ENCODE data around the gene CECR2. TPM values are rescaled to one million over a fixed set of nuclear protein-coding genes. Genes with fewer than 3 reads are reported as not detected.

The CECR2 gene
- 37.6 and 40.5 TPM in 2 replicates for total RNA-seq
- long read RNA-seq, partial matches to known transcripts = 0 of 3 reads
- long read RNA-seq, other reads (novel, unspliced or antisense) = 3 of 3 reads

GRCh38 chr22:17369439-17370025 is at the start of gene CECR2:
Gene CECR2, plus strand, starts transcription at chr22:17369460. Its CDS starts 324 bp downstream, at chr22:17369784.
- Mint-ChIP-seq H3K4me1 (ENCODE audit: low read depth) (peaks cover 21% of the 10 kb centered on the region), H3K27me3 (peaks cover 2% of the 10 kb centered on the region), H3K36me3 (ENCODE audit: insufficient read depth) (no peaks in the 10 kb centered on the region), H3K4me3 (ENCODE audit: low read depth) (peak within 1 kb of the TSS; percentile 90), H3K27ac (peak within 1 kb of the TSS; percentile 98), H3K9me3 (ENCODE audit: low read depth) (no peaks in the 10 kb centered on the region)
- TF ChIP-seq, protein P1, sequence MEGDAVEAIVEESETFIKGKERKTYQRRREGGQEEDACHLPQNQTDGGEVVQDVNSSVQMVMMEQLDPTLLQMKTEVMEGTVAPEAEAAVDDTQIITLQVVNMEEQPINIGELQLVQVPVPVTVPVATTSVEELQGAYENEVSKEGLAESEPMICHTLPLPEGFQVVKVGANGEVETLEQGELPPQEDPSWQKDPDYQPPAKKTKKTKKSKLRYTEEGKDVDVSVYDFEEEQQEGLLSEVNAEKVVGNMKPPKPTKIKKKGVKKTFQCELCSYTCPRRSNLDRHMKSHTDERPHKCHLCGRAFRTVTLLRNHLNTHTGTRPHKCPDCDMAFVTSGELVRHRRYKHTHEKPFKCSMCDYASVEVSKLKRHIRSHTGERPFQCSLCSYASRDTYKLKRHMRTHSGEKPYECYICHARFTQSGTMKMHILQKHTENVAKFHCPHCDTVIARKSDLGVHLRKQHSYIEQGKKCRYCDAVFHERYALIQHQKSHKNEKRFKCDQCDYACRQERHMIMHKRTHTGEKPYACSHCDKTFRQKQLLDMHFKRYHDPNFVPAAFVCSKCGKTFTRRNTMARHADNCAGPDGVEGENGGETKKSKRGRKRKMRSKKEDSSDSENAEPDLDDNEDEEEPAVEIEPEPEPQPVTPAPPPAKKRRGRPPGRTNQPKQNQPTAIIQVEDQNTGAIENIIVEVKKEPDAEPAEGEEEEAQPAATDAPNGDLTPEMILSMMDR (IDR thresholded peaks at IDR 0.05; ENCODE audit: unreplicated experiment) = no peak
- peak; percentile 51 for DNase-seq (ENCODE audit: low spot score, unreplicated experiment)

DNA sequence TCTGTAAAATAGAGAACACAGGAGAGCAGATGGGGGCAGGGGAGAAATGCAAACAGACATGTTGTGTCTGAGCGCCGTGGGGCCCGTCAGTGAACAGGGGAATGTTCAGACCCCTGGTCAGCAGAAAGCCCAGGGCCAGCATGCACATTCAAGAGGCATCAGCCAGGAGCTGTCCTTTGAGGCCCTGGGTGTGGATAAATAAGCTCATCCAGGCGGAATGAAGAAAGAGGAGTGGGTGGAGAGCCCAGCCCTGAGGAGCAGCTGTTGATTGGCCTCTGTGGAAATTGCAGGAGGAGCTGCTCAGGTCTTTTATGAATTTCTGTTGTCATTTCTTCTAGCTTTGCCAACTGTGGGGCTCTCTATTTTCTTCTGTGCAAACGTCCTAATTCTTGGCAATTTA is 49.7 kb upstream of the CECR2 start:
- Mint-ChIP-seq H3K36me3 (ENCODE audit: insufficient read depth) (no peaks in the 10 kb centered on the region), H3K4me3 (ENCODE audit: low read depth) (no peak overlapping the region), H3K27me3 (no peaks in the 10 kb centered on the region), H3K27ac (peak overlapping the region; percentile 73), H3K4me1 (ENCODE audit: low read depth) (peaks cover 35% of the 10 kb centered on the region), H3K9me3 (ENCODE audit: low read depth) (peaks cover 3% of the 10 kb centered on the region)
- TF ChIP-seq, protein P1 (IDR thresholded peaks at IDR 0.05; ENCODE audit: unreplicated experiment) = no peak
- no peak for DNase-seq (ENCODE audit: low spot score, unreplicated experiment)

DNA sequence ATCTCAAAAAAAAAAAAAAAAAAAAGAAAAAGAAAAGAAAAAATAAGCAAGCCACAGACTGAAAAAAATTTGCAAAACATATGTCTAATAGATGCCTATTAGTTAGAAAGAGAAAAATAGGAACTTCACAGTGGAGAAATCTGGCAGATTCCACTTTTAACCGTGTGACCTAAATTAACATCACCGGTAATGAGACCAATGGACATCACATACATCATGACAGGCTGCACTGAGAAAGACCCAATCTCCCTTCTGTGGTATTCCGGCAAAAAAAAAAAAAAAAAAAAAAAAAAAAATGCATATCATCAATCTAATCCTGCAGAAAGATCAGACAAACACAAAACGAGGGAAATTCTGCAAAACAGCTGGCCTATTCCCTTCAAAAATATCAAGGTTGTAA is 46.7 kb upstream of the CECR2 start:
- Mint-ChIP-seq H3K4me3 (ENCODE audit: low read depth) (no peak overlapping the region), H3K27ac (no peak overlapping the region), H3K9me3 (ENCODE audit: low read depth) (peaks cover 3% of the 10 kb centered on the region), H3K4me1 (ENCODE audit: low read depth) (peaks cover 29% of the 10 kb centered on the region), H3K36me3 (ENCODE audit: insufficient read depth) (no peaks in the 10 kb centered on the region), H3K27me3 (no peaks in the 10 kb centered on the region)
- TF ChIP-seq, protein P1 (IDR thresholded peaks at IDR 0.05; ENCODE audit: unreplicated experiment) = no peak
- no peak for DNase-seq (ENCODE audit: low spot score, unreplicated experiment)

DNA sequence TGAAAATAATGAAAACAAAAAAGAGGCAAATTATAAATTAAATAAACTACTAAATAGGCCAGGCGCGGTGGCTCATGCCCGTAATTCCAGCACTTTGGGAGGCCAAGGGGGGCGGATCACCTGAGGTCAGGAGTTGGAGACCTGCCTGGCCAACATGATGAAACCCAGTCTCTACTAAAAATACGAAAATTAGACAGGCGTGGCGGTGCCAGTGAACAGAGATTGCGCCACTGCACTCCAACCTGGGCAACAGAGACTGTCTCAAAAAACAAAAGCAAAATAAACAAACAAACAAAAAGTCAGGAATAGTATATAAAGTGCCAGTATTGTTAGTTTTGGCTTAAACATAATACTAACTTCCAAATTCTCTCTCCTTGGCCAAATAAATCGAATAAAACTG is 37.6 kb upstream of the CECR2 start:
- Mint-ChIP-seq H3K9me3 (ENCODE audit: low read depth) (no peaks in the 10 kb centered on the region), H3K4me1 (ENCODE audit: low read depth) (peaks cover 14% of the 10 kb centered on the region), H3K27me3 (no peaks in the 10 kb centered on the region), H3K4me3 (ENCODE audit: low read depth) (no peak overlapping the region), H3K36me3 (ENCODE audit: insufficient read depth) (no peaks in the 10 kb centered on the region), H3K27ac (no peak overlapping the region)
- TF ChIP-seq, protein P1 (IDR thresholded peaks at IDR 0.05; ENCODE audit: unreplicated experiment) = no peak
- no peak for DNase-seq (ENCODE audit: low spot score, unreplicated experiment)

- TF ChIP-seq, protein P1 (IDR thresholded peaks at IDR 0.05; ENCODE audit: unreplicated experiment) = no peak
- Mint-ChIP-seq H3K27me3 (no peaks in the 10 kb centered on the region), H3K4me3 (ENCODE audit: low read depth) (no peak overlapping the region), H3K27ac (no peak overlapping the region), H3K36me3 (ENCODE audit: insufficient read depth) (no peaks in the 10 kb centered on the region), H3K4me1 (ENCODE audit: low read depth) (peaks cover 14% of the 10 kb centered on the region), H3K9me3 (ENCODE audit: low read depth) (no peaks in the 10 kb centered on the region)
- DNase-seq (ENCODE audit: low spot score, unreplicated experiment) = no peak
Observed at GRCh38 chr22:17332109-17332800, 37.0 kb upstream of the CECR2 start.

All from progenitor cell of endocrine pancreas (in vitro differentiated cells).